H9 (cell line): Measurements from ENCODE around the gene RAP1GAP. TPM values are rescaled to one million over a fixed set of nuclear protein-coding genes. Genes with fewer than 3 reads are reported as not detected.

Experiments
- DNase-seq: peaks from one replicate; pipeline ENCODE4 v3.0.0-alpha.2; 2017
- H2AFZ ChIP-seq: one replicate; pipeline ENCODE4 v1.6.1; 2013; ENCODE audit warnings: mild to moderate bottlenecking, low read length, control low read depth, moderate library complexity
- H2AK5ac ChIP-seq: 2 replicates; pipeline ENCODE4 v1.6.1; 2013; ENCODE audit warnings: low read length, control low read depth, mixed read lengths; ENCODE audit not compliant: insufficient read length
- H2BK120ac ChIP-seq: one replicate; pipeline ENCODE4 v1.6.1; 2013; ENCODE audit warnings: low read depth, mild to moderate bottlenecking, low read length, control low read depth, inconsistent platforms; ENCODE audit not compliant: poor library complexity, severe bottlenecking
- H2BK12ac ChIP-seq: 2 replicates; pipeline ENCODE4 v1.6.1; 2013; ENCODE audit warnings: low read length, control low read depth, mixed read lengths, low read depth; ENCODE audit not compliant: insufficient read length
- H2BK15ac ChIP-seq: 2 replicates; pipeline ENCODE4 v1.6.1; 2013; ENCODE audit warnings: low read depth, low read length, control low read depth
- H2BK20ac ChIP-seq: one replicate; pipeline ENCODE4 v1.6.1; 2013; ENCODE audit warnings: low read depth, mild to moderate bottlenecking, low read length, control low read depth, inconsistent platforms; ENCODE audit not compliant: poor library complexity, severe bottlenecking
- H2BK5ac ChIP-seq: 2 replicates; pipeline ENCODE4 v1.6.1; 2013; ENCODE audit warnings: low read length, control low read depth, mixed read lengths; ENCODE audit not compliant: insufficient read length
- H3K14ac ChIP-seq: 2 replicates; pipeline ENCODE4 v1.6.1; 2013; ENCODE audit warnings: low read length, control low read depth; ENCODE audit not compliant: insufficient read depth
- H3K18ac ChIP-seq: 2 replicates; pipeline ENCODE4 v1.6.1; 2013; ENCODE audit warnings: low read depth, mild to moderate bottlenecking, mixed read lengths, low read length, control low read depth; ENCODE audit not compliant: insufficient read length
- H3K23ac ChIP-seq: 2 replicates; pipeline ENCODE4 v1.6.1; 2013; ENCODE audit warnings: low read length, control low read depth, mixed read lengths, low read depth; ENCODE audit not compliant: insufficient read length
- H3K23me2 ChIP-seq: 2 replicates; pipeline ENCODE4 v1.6.1; 2013; ENCODE audit warnings: low read depth, mild to moderate bottlenecking, mixed read lengths, low read length, control low read depth; ENCODE audit not compliant: insufficient read length, poor library complexity, severe bottlenecking
- H3K27ac ChIP-seq: 2 replicates; pipeline ENCODE4 v1.5.1; 2013; ENCODE audit warnings: low read length, control low read depth, mixed read lengths, low read depth; ENCODE audit not compliant: insufficient read length
- H3K27me3 ChIP-seq: 2 replicates; pipeline ENCODE4 v1.6.1; 2013; ENCODE audit warnings: low read length, control low read depth, inconsistent platforms; ENCODE audit not compliant: insufficient read depth
- H3K4ac ChIP-seq: 2 replicates; pipeline ENCODE4 v1.6.1; 2013; ENCODE audit warnings: low read depth, mild to moderate bottlenecking, control low read depth, inconsistent platforms, low read length, moderate library complexity
- H3K4me1 ChIP-seq: 2 replicates; pipeline ENCODE4 v1.6.1; 2013; ENCODE audit warnings: low read length, control low read depth, inconsistent platforms; ENCODE audit not compliant: insufficient read depth
- H3K4me2 ChIP-seq: 2 replicates; pipeline ENCODE4 v1.6.1; 2013; ENCODE audit warnings: low read length, control low read depth, mixed read lengths; ENCODE audit not compliant: insufficient read length, insufficient read depth
- H3K56ac ChIP-seq: 2 replicates; pipeline ENCODE4 v1.6.1; 2013; ENCODE audit warnings: low read depth, mild to moderate bottlenecking, mixed read lengths, low read length, control low read depth; ENCODE audit not compliant: insufficient read length
- H3K79me1 ChIP-seq: 2 replicates; pipeline ENCODE4 v1.6.1; 2013; ENCODE audit warnings: low read depth, mild to moderate bottlenecking, moderate library complexity, low read length, control low read depth, inconsistent platforms; ENCODE audit not compliant: insufficient read depth, poor library complexity, severe bottlenecking
- H3K79me2 ChIP-seq: 2 replicates; pipeline ENCODE4 v1.6.1; 2013; ENCODE audit warnings: low read length, control low read depth, inconsistent platforms; ENCODE audit not compliant: insufficient read depth
- H3K9ac ChIP-seq: 2 replicates; pipeline ENCODE4 v1.6.1; 2013; ENCODE audit warnings: low read length, control low read depth, mixed read lengths; ENCODE audit not compliant: insufficient read length; ENCODE audit errors: extremely low read depth
- H3K9me3 ChIP-seq: one replicate; pipeline ENCODE4 v1.6.1; 2013; ENCODE audit warnings: low read depth, low read length, inconsistent platforms; ENCODE audit not compliant: control insufficient read depth
- H3T11ph ChIP-seq: one replicate; pipeline ENCODE4 v1.6.1; 2013; ENCODE audit warnings: mild to moderate bottlenecking, low read length, control low read depth, inconsistent platforms
- H4K20me1 ChIP-seq: one replicate; pipeline ENCODE4 v1.6.1; 2013; ENCODE audit not compliant: control insufficient read depth, insufficient read length, insufficient read depth
- H4K5ac ChIP-seq: 2 replicates; pipeline ENCODE4 v1.6.1; 2013; ENCODE audit warnings: low read depth, mild to moderate bottlenecking, mixed read lengths, low read length, control low read depth; ENCODE audit not compliant: insufficient read length
- H4K8ac ChIP-seq: replicated peaks from 2 replicates; pipeline ENCODE4 v1.6.1; 2013; ENCODE audit warnings: low read length, control low read depth, mixed read lengths, low read depth; ENCODE audit not compliant: insufficient read length
- H4K91ac ChIP-seq: 2 replicates; pipeline ENCODE4 v1.6.1; 2013; ENCODE audit warnings: low read depth, mild to moderate bottlenecking, moderate library complexity, mixed read lengths, low read length, control low read depth; ENCODE audit not compliant: insufficient read length
- H3K27ac Mint-ChIP-seq, 3 experiments: 2 replicates in 2 of 3; 3 replicates in 1 of 3; pipeline ENCODE4 v1.8.0; 2020 to 2021; ENCODE audit warnings: mixed read lengths in 3 of 3, mild to moderate bottlenecking in 1 of 3, moderate library complexity in 1 of 3
- H3K27me3 Mint-ChIP-seq: 2 replicates; pipeline ENCODE4 v1.8.0; 2021; ENCODE audit warnings: low read depth, mild to moderate bottlenecking, moderate library complexity, mixed read lengths
- H3K36me3 Mint-ChIP-seq, 3 experiments: 2 replicates in 2 of 3; 3 replicates in 1 of 3; pipeline ENCODE4 v1.8.0; 2020 to 2021; ENCODE audit warnings: low read depth in 3 of 3, mixed read lengths in 3 of 3; ENCODE audit not compliant: insufficient read depth in 1 of 3
- H3K4me1 Mint-ChIP-seq, 2 experiments: 2 replicates each; pipeline ENCODE4 v1.8.0; 2020; ENCODE audit warnings: mixed read lengths in 2 of 2
- H3K4me3 Mint-ChIP-seq, 2 experiments: 2 replicates in 1 of 2; 3 replicates in 1 of 2; pipeline ENCODE4 v1.8.0; 2020 to 2021; ENCODE audit warnings: mild to moderate bottlenecking in 2 of 2, mixed read lengths in 2 of 2, moderate library complexity in 1 of 2
- H3K9me3 Mint-ChIP-seq, 2 experiments: 2 replicates in 1 of 2; 3 replicates in 1 of 2; pipeline ENCODE4 v1.8.0; 2020; ENCODE audit warnings: mild to moderate bottlenecking in 2 of 2, mixed read lengths in 2 of 2, moderate library complexity in 1 of 2
- WGBS: extraction: QIAGEN DNeasy Blood & Tissue Kit; methylation state at CpG from one replicate; pipeline ENCODE4 v1.1.7; 2013; ENCODE audit warnings: missing lambda C conversion rate, low lambda C conversion rate, mixed read lengths; ENCODE audit not compliant: insufficient read length; ENCODE audit errors: extremely low coverage; 5-methylcytosine and 5-hydroxymethylcytosine counted together
- total RNA-seq: library from RNA; stranded (reverse); gene quantifications from 2 replicates; pipeline ENCODE4 v1.2.1, GENCODE V29; 2021
- TF ChIP-seq, protein P1 (sequence below): fragments of 200-600 bp; sonication (generic); conservative IDR thresholded peaks from 3 replicates; pipeline ENCODE4 v1.8.0; 2021; ENCODE audit warnings: antibody characterized with exemption, mild to moderate bottlenecking

The RAP1GAP gene
- total RNA-seq, 1 experiment from 2014 or later: 7.9 TPM

DNA sequence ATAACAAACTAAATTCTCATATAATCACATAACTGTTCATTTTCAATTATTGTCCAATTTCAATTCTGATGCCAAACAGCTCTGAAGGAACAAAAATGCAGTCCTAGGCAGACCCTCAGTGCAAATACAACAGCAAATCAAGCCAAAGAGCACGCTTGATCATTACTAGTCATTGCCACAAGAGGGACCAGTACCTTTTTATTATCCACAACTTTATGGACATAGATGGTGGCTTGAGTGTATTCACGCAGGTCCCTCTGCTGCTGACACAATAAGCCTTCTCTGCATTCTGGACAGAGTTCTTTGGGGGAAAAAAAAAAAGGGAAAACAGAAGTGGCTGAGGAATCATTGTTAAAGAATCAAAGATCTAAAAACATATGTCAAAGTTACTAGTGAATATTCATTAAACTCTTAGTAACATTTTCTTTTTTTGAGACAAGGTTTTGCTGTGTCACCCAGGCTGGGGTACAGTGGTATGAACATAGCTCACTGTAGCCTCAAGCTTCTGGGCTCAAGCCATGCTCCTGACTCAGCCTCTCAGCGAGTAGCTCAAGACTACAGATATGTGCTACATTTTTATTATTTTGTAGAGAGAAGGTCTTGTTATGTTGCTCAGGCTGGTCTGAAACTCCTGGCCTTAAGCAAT lies 34.3 kb upstream of the RAP1GAP start:
- no peak overlapping the region for H2BK15ac ChIP-seq
- DNase-seq: no peak
- no peak overlapping the region for H4K8ac ChIP-seq
- no peak overlapping the region for H4K5ac ChIP-seq
- no peaks in the 10 kb centered on the region for H3K23me2 ChIP-seq
- H3K9me3 Mint-ChIP-seq: no peaks in the 10 kb centered on the region
- H2BK20ac ChIP-seq: no peak overlapping the region
- peaks cover 18 to 25% of the 10 kb centered on the region in 2 experiments for H3K4me1 Mint-ChIP-seq
- H3K56ac ChIP-seq: no peak overlapping the region
- H3K9me3 ChIP-seq: no peaks in the 10 kb centered on the region
- no peaks in the 10 kb centered on the region for H3K79me1 ChIP-seq
- no peak overlapping the region for H3K4ac ChIP-seq
- no peaks in the 10 kb centered on the region for H3K27me3 ChIP-seq
- H3K27ac ChIP-seq: no peak overlapping the region
- no peak overlapping the region for H3K27ac Mint-ChIP-seq
- H2BK12ac ChIP-seq: no peak overlapping the region
- H2BK5ac ChIP-seq: no peak overlapping the region
- H4K20me1 ChIP-seq: no peaks in the 10 kb centered on the region
- no peak overlapping the region for H3K4me2 ChIP-seq
- no peak overlapping the region for H3K14ac ChIP-seq
- TF ChIP-seq, protein P1, sequence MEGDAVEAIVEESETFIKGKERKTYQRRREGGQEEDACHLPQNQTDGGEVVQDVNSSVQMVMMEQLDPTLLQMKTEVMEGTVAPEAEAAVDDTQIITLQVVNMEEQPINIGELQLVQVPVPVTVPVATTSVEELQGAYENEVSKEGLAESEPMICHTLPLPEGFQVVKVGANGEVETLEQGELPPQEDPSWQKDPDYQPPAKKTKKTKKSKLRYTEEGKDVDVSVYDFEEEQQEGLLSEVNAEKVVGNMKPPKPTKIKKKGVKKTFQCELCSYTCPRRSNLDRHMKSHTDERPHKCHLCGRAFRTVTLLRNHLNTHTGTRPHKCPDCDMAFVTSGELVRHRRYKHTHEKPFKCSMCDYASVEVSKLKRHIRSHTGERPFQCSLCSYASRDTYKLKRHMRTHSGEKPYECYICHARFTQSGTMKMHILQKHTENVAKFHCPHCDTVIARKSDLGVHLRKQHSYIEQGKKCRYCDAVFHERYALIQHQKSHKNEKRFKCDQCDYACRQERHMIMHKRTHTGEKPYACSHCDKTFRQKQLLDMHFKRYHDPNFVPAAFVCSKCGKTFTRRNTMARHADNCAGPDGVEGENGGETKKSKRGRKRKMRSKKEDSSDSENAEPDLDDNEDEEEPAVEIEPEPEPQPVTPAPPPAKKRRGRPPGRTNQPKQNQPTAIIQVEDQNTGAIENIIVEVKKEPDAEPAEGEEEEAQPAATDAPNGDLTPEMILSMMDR: peak; percentile 61
- H3K79me2 ChIP-seq: no peaks in the 10 kb centered on the region
- no CpG with 5 or more reads among the region's 3 CpGs for WGBS
- no peak overlapping the region for H4K91ac ChIP-seq
- no peak overlapping the region for H2AFZ ChIP-seq
- peaks cover 1% of the 10 kb centered on the region; the same call in 1 of the 2 replicates for H3K27me3 Mint-ChIP-seq
- H3K9ac ChIP-seq: no peak overlapping the region
- no peak overlapping the region for H2BK120ac ChIP-seq
- no peak overlapping the region for H2AK5ac ChIP-seq
- H3K4me3 Mint-ChIP-seq: no peak overlapping the region
- no peak overlapping the region for H3K23ac ChIP-seq
- H3K36me3 Mint-ChIP-seq: peaks cover 28 to 57% (median 56%) of the 10 kb centered on the region in 3 experiments; a peak in 6 of 7 replicates
- no peak overlapping the region for H3K18ac ChIP-seq
- H3T11ph ChIP-seq: no peak overlapping the region
- H3K4me1 ChIP-seq: peaks cover 2% of the 10 kb centered on the region
